Omental fat pad (tissue), 4 donors: ENCODE measurements around the gene SPNS1. TPM values are rescaled to one million over a fixed set of nuclear protein-coding genes. Genes with fewer than 3 reads are reported as not detected.
"Not testable (repeated sequence)": the region's sequence is repeated elsewhere in the genome, so short reads cannot be mapped to it uniquely, and the experiment has no call there.

Experiments used
- ATAC-seq: fragments of 150-250 bp; one replicate; pipeline ENCODE4 v1.9.1; 2016; ENCODE audit warnings: mild to moderate bottlenecking, moderate library complexity; ENCODE audit not compliant: low FRiP score
- DNase-seq: peaks from one replicate; pipeline ENCODE4 v3.0.0-alpha.2; 2019; ENCODE audit warnings: low spot score
- total RNA-seq, 4 donors: library from RNA; depleted of rRNA; stranded (reverse); fragments of >200 nt; gene quantifications; one replicate each; pipeline ENCODE4 v1.1.0, GENCODE V29; 2016
- TF ChIP-seq, protein P1 (sequence below), 3 donors: fragments of 450-650 bp; IDR thresholded peaks; one replicate each; pipeline ENCODE4 v1.5.1; 2016 to 2017; ENCODE audit warnings: antibody characterized with exemption in 3 of 3, mild to moderate bottlenecking in 3 of 3, moderate library complexity in 2 of 3

The SPNS1 gene
- total RNA-seq, 4 donors from 2014 or later: 16.3 to 21.0 (median 18.5) TPM

GRCh38 chr16:28958836-28959235 lies 15.7 kb upstream of the SPNS1 start:
- DNase-seq: no peak
- no peak for ATAC-seq
- TF ChIP-seq, protein P1, sequence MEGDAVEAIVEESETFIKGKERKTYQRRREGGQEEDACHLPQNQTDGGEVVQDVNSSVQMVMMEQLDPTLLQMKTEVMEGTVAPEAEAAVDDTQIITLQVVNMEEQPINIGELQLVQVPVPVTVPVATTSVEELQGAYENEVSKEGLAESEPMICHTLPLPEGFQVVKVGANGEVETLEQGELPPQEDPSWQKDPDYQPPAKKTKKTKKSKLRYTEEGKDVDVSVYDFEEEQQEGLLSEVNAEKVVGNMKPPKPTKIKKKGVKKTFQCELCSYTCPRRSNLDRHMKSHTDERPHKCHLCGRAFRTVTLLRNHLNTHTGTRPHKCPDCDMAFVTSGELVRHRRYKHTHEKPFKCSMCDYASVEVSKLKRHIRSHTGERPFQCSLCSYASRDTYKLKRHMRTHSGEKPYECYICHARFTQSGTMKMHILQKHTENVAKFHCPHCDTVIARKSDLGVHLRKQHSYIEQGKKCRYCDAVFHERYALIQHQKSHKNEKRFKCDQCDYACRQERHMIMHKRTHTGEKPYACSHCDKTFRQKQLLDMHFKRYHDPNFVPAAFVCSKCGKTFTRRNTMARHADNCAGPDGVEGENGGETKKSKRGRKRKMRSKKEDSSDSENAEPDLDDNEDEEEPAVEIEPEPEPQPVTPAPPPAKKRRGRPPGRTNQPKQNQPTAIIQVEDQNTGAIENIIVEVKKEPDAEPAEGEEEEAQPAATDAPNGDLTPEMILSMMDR (IDR thresholded peaks at IDR 0.05): no peak

DNA sequence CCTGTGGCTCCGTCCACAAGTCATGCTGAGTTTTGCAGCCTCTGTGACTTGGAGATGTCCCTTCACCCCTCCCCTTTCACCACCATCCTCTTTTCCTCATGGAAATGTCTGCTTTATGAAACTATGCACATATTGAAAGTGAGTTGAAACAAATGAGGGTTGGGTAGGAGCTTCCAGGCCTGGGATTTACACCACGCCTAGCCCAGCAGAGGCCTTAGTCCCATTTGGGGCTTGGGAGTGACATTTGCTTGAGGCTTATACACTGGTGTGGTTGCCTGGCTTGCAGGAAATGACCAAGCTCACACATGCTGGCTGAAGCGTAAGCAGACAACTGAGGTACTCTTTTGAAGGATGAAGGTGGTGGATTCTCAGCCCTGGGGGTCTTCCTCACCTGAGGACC lies 10.5 kb upstream of the SPNS1 start:
- TF ChIP-seq, protein P1 (IDR thresholded peaks at IDR 0.05): no peak
- no peak for ATAC-seq
- DNase-seq: no peak

GRCh38 chr16:28964496-28964895 lies 10.1 kb upstream of the SPNS1 start:
- DNase-seq (no peak), ATAC-seq (no peak)
- TF ChIP-seq, protein P1 (IDR thresholded peaks at IDR 0.05): no peak

DNA sequence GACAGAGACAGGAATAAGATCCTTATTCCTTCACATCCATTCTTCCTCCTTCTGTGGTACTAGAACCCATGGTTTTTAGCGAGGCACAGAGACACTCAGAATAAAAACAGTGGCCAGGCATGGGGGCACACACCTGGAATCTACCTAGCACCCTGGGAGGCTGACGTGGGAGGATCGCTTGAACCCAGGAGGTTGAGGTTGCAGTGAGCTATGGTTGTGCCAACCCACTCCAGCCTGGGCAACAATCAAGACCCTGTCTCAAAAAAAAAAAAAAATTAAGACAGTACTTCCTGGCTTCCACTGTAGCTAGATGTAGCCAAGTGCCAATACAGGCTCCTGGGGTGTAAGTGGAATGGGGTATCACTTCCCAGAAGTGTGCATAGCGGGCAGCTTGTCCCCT lies 7.4 kb upstream of the SPNS1 start:
- no peak for DNase-seq
- TF ChIP-seq, protein P1 (IDR thresholded peaks at IDR 0.05): no peak
- ATAC-seq: no peak

DNA sequence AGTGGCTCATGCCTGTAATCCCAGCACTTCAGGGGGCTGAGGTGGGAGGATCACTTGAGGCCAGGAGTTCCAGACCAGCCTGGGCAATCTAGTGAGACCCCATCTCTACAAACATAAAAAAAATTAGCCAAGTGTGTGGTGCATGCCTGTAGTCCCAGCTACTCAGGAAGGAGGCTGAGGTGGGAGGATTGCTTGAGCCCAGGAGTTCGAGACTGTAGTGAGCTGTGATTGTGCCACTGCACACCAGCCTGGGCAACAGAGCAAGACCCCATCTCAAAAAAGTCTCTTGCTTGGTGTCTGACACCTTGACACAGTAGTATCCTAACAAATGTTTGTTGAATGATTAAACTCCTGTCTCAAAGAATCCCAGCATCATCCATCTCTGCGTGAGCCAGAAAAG lies 4.9 kb upstream of the SPNS1 start:
- not testable (repeated sequence) for ATAC-seq

DNA sequence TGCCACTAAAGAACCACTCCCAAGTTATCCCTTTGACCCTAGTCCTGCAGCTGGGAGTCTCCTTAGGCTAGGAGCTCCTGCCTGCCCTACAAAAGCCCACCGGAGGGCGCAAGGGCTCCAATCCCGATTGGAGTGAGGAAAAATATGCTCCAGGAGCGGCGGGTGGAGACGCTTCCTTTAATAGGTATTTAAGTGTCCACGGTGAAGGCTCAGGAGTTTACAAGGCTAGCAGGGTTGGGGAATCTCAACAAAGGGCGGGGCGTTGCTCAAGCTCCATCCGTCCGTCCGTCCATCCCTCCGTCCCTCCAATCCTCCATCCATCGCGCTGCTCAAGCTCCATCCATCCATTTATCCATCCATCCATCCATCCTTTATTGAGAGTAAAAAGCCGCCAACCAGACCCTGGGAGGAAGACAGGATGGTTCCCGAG lies 556 bp upstream of the SPNS1 start:
- DNase-seq (peak; percentile 28), ATAC-seq (peak; percentile 34)
- TF ChIP-seq, protein P1 (IDR thresholded peaks at IDR 0.05): no peak

More for the DNA sequence above, 4.9 kb upstream of the SPNS1 start:
- not testable (repeated sequence) for DNase-seq

DNA sequence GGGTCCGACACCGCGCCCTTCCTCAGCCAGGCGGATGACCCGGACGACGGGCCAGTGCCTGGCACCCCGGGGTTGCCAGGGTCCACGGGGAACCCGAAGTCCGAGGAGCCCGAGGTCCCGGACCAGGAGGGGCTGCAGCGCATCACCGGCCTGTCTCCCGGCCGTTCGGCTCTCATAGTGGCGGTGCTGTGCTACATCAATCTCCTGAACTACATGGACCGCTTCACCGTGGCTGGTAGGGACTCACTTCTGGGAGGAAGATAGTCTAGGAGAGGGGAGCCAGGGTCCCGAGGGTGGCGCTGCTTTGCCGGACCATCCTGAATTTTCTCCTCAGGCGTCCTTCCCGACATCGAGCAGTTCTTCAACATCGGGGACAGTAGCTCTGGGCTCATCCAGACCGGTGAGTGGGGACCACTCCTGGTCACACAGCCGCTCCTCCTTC lies 601 bp downstream of the SPNS1 start:
- TF ChIP-seq, protein P1 (IDR thresholded peaks at IDR 0.05): no peak
- ATAC-seq (no peak), DNase-seq (no peak)
